Osteoblast (primary cell): ENCODE results near the gene SH3RF3. TPM values are rescaled to one million over a fixed set of nuclear protein-coding genes. Genes with fewer than 3 reads are reported as not detected.
A peak's percentile ranks its signal among the peaks of the same experiment; 100 is the strongest.

Source experiments
- DNase-seq: peaks from one replicate; pipeline ENCODE4 v3.0.0; 2011; ENCODE audit warnings: low spot score, mixed read lengths; ENCODE audit not compliant: insufficient read length; ENCODE audit errors: missing footprints
- H2AFZ ChIP-seq: 2 replicates; pipeline ENCODE4 v1.6.0; 2011; ENCODE audit warnings: mild to moderate bottlenecking, low read length
- H3K27ac ChIP-seq: 2 replicates; pipeline ENCODE4 v1.5.1; 2011; ENCODE audit warnings: mild to moderate bottlenecking, low read depth, low read length, moderate library complexity
- H3K27me3 ChIP-seq: 2 replicates; pipeline ENCODE4 v1.6.0; 2012; ENCODE audit warnings: mild to moderate bottlenecking, control low read depth, inconsistent platforms, low read length, moderate library complexity; ENCODE audit not compliant: insufficient read depth
- H3K36me3 ChIP-seq: 2 replicates; pipeline ENCODE4 v1.5.1; 2011; ENCODE audit warnings: mild to moderate bottlenecking, low read length, control low read depth, moderate library complexity; ENCODE audit not compliant: insufficient read depth
- H3K4me1 ChIP-seq: 2 replicates; pipeline ENCODE4 v1.5.1; 2011; ENCODE audit warnings: mild to moderate bottlenecking, low read length, control low read depth, moderate library complexity; ENCODE audit not compliant: insufficient read depth
- H3K4me2 ChIP-seq: 2 replicates; pipeline ENCODE4 v1.6.0; 2011; ENCODE audit warnings: mild to moderate bottlenecking, low read length; ENCODE audit not compliant: insufficient read depth
- H3K4me3 ChIP-seq: fragments of 200-600 bp; sonication (generic); 3 replicates; pipeline ENCODE4 v1.5.1; 2012; ENCODE audit warnings: mild to moderate bottlenecking, low read length, inconsistent platforms; ENCODE audit not compliant: insufficient read depth
- H3K79me2 ChIP-seq: 2 replicates; pipeline ENCODE4 v1.6.0; 2012; ENCODE audit warnings: mild to moderate bottlenecking, low read length, control low read depth, inconsistent platforms; ENCODE audit not compliant: insufficient read depth
- H3K9me3 ChIP-seq: 2 replicates; pipeline ENCODE4 v1.5.1; 2011; ENCODE audit warnings: low read depth, low read length, control low read depth
- H4K20me1 ChIP-seq: 2 replicates; pipeline ENCODE4 v1.6.0; 2012; ENCODE audit warnings: mild to moderate bottlenecking, low read length, control low read depth; ENCODE audit not compliant: insufficient read depth
- CTCF ChIP-seq: IDR thresholded peaks from 2 replicates; pipeline ENCODE4 v1.5.1; 2011; ENCODE audit warnings: mild to moderate bottlenecking, low read depth, low read length, moderate library complexity; ENCODE audit errors: extremely low read depth
- total RNA-seq: library from RNA; depleted of rRNA; stranded (reverse); fragments of >200 nt; gene quantifications from 2 replicates; pipeline ENCODE4 v1.2.3, GENCODE V29; 2012

Gene SH3RF3
- total RNA-seq, 1 donor, result 14.8 TPM

- Histone ChIP-seq H3K4me2 (no peak overlapping the region), H3K4me3 (no peak overlapping the region), H3K27me3 (no peaks in the 10 kb centered on the region), H4K20me1 (peaks cover 11% of the 10 kb centered on the region), H3K9me3 (no peaks in the 10 kb centered on the region), H3K79me2 (no peaks in the 10 kb centered on the region), H3K36me3 (no peaks in the 10 kb centered on the region), H3K4me1 (no peaks in the 10 kb centered on the region), H3K27ac (no peak overlapping the region), H2AFZ (no peak overlapping the region)
- peak; percentile 49 for DNase-seq
- TF ChIP-seq CTCF, result no peak
These were observed 264.6 kb downstream of the SH3RF3 start for GRCh38 chr2:109393662-109393972.

GRCh38 chr2:109395494-109396201 lies 266.6 kb downstream of the SH3RF3 start:
- TF ChIP-seq CTCF, result no peak
- no peaks in the 10 kb centered on the region for H3K36me3 ChIP-seq

GRCh38 chr2:109396202-109397180 lies 267.5 kb downstream of the SH3RF3 start:
- H3K27ac ChIP-seq, result no peak overlapping the region
- no peaks in the 10 kb centered on the region for H3K9me3 ChIP-seq
- no peaks in the 10 kb centered on the region for H3K27me3 ChIP-seq
- H3K36me3 ChIP-seq, result no peaks in the 10 kb centered on the region
- peak; percentile 77 for DNase-seq
- H3K4me2 ChIP-seq, result no peak overlapping the region
- no peaks in the 10 kb centered on the region for H3K4me1 ChIP-seq
- no peak overlapping the region for H3K4me3 ChIP-seq
- peaks cover 8% of the 10 kb centered on the region for H4K20me1 ChIP-seq
- TF ChIP-seq CTCF, result no peak
- H3K79me2 ChIP-seq, result no peaks in the 10 kb centered on the region
- H2AFZ ChIP-seq, result no peak overlapping the region

More at GRCh38 chr2:109395494-109396201, 266.6 kb downstream of the SH3RF3 start:
- H3K27me3 ChIP-seq, result no peaks in the 10 kb centered on the region
- no peaks in the 10 kb centered on the region for H3K4me1 ChIP-seq
- H3K4me3 ChIP-seq, result no peak overlapping the region
- peaks cover 8% of the 10 kb centered on the region for H4K20me1 ChIP-seq
- H3K27ac ChIP-seq, result no peak overlapping the region
- no peak overlapping the region for H2AFZ ChIP-seq
- no peak overlapping the region for H3K4me2 ChIP-seq
- DNase-seq, result peak; percentile 48
- no peaks in the 10 kb centered on the region for H3K9me3 ChIP-seq
- no peaks in the 10 kb centered on the region for H3K79me2 ChIP-seq

- H3K4me2 ChIP-seq, result no peak overlapping the region
- peaks cover 16% of the 10 kb centered on the region for H4K20me1 ChIP-seq
- no peaks in the 10 kb centered on the region for H3K79me2 ChIP-seq
- no peaks in the 10 kb centered on the region for H3K4me1 ChIP-seq
- H3K27me3 ChIP-seq, result no peaks in the 10 kb centered on the region
- TF ChIP-seq CTCF, result no peak
- peak; percentile 53 for DNase-seq
- no peak overlapping the region for H3K4me3 ChIP-seq
- H3K9me3 ChIP-seq, result no peaks in the 10 kb centered on the region
- H3K27ac ChIP-seq, result no peak overlapping the region
- no peaks in the 10 kb centered on the region for H3K36me3 ChIP-seq
- no peak overlapping the region for H2AFZ ChIP-seq
These were observed 268.9 kb downstream of the SH3RF3 start for GRCh38 chr2:109397893-109398292.
